K562 (cell line): ENCODE measurements around the gene DENND2A. TPM values are rescaled to one million over a fixed set of nuclear protein-coding genes. Genes with fewer than 3 reads are reported as not detected.

ENCODE experiments used
- CBX1 ChIP-seq: sonication (generic); IDR thresholded peaks from 2 replicates; pipeline ENCODE4 v1.6.1; 2016; ENCODE audit warnings: antibody characterized with exemption, low read depth, mild to moderate bottlenecking
- CREM ChIP-seq: IDR thresholded peaks from 2 replicates; pipeline ENCODE4 v1.6.1; 2014; ENCODE audit warnings: antibody characterized with exemption, low read depth
- EP300 ChIP-seq: IDR thresholded peaks from 2 replicates; pipeline ENCODE4 v1.6.1; 2012; ENCODE audit warnings: low read length, improper control_type of control experiment
- HDGF ChIP-seq: fragments of 450-650 bp; IDR thresholded peaks from 2 replicates; pipeline ENCODE4 v1.6.1; 2016
- JUN ChIP-seq, 2 experiments: sonication (generic) in 1 of 2; formaldehyde crosslinking in 1 of 2; IDR thresholded peaks; 2 replicates each; pipeline versions ENCODE4 v1.6.1 to v1.8.0; 2012 to 2022; ENCODE audit warnings: borderline replicate concordance in 2 of 2, mild to moderate bottlenecking in 2 of 2, improper control_type of control experiment in 1 of 2, low read depth in 1 of 2, low read length in 1 of 2, missing genetic modification reagents in 1 of 2
- KLF1 ChIP-seq: fragments of 450-650 bp; IDR thresholded peaks from 2 replicates; pipeline ENCODE4 v1.6.1; 2016; ENCODE audit warnings: missing genetic modification characterization, missing compliant biosample characterization
- NR2F6 ChIP-seq: fragments of 450-650 bp; formaldehyde crosslinking; IDR thresholded peaks from 2 replicates; pipeline ENCODE4 v1.4.0; 2020; ENCODE audit warnings: mild to moderate bottlenecking
- OTX1 ChIP-seq: fragments of 450-650 bp; formaldehyde crosslinking; IDR thresholded peaks from 2 replicates; pipeline ENCODE4 v1.4.0; 2022; ENCODE audit warnings: mild to moderate bottlenecking
- PTBP1 ChIP-seq: fragments of 200-400 bp; formaldehyde crosslinking; IDR thresholded peaks from 2 replicates; pipeline ENCODE4 v1.6.1; 2017; ENCODE audit warnings: low read depth, low read length
- SMARCE1 ChIP-seq: fragments of 450-650 bp; IDR thresholded peaks from 2 replicates; pipeline ENCODE4 v1.7.1; 2016; ENCODE audit warnings: mild to moderate bottlenecking
- SOX6 ChIP-seq: fragments of 450-650 bp; IDR thresholded peaks from 2 replicates; pipeline ENCODE4 v1.6.1; 2014; ENCODE audit warnings: mild to moderate bottlenecking
- ZNF384 ChIP-seq: IDR thresholded peaks from 2 replicates; pipeline ENCODE4 v1.6.1; 2012; ENCODE audit warnings: low read depth, low read length, improper control_type of control experiment
- polyA plus RNA-seq, 8 experiments: library from polyadenylated mRNA; depleted of rRNA in 4 of 8; stranded (reverse) in 5 of 8; unstranded in 3 of 8; fragments of >200 nt; fragmentation: Nextera tagmentation in 2 of 8; fragmentation: Illumina TruSeq in 1 of 8; extraction: Ambion mirVana in 2 of 8; extraction: Trizol in 1 of 8; gene quantifications; 2 replicates each; pipeline versions ENCODE4 v1.2.1 to v1.2.3, GENCODE V29; 2011 to 2014; ENCODE audit warnings: inconsistent platforms in 1 of 8, missing spikeins in 1 of 8
- total RNA-seq, 7 experiments: library from RNA; depleted of rRNA in 6 of 7; stranded (reverse); fragments of >200 nt in 6 of 7; fragmentation: Illumina TruSeq in 2 of 7; extraction: Trizol in 2 of 7; gene quantifications; 2 replicates each; pipeline versions ENCODE4 v1.2.1 to v1.2.3, GENCODE V29; 2011 to 2021; ENCODE audit warnings: low replicate concordance in 1 of 7
- TF ChIP-seq, protein P1 (sequence below), 2 experiments: fragments of 150-350 bp in 1 of 2; IDR thresholded peaks; 2 replicates each; pipeline ENCODE4 v1.6.1; 2012 to 2016; ENCODE audit warnings: low read depth in 2 of 2, low read length in 2 of 2, mild to moderate bottlenecking in 1 of 2, moderate library complexity in 1 of 2
- TF ChIP-seq, protein P2 (sequence below), 2 experiments: fragments of 250-450 bp in 1 of 2; fragments of 450-650 bp in 1 of 2; sonication (Bioruptor Pico) in 1 of 2; IDR thresholded peaks; 2 replicates each; pipeline versions ENCODE4 v1.6.1 to v1.8.0; 2016 to 2021; ENCODE audit warnings: mild to moderate bottlenecking in 2 of 2, moderate library complexity in 2 of 2, missing compliant biosample characterization in 1 of 2, missing genetic modification characterization in 1 of 2
- TF ChIP-seq, protein P3 (sequence below): fragments of 450-650 bp; IDR thresholded peaks from 2 replicates; pipeline ENCODE4 v1.6.1; 2016; ENCODE audit warnings: antibody characterized with exemption
- TF ChIP-seq, protein P4 (sequence below): sonication (generic); formaldehyde crosslinking; IDR thresholded peaks from 2 replicates; pipeline ENCODE4 v1.8.0; 2022; ENCODE audit warnings: mild to moderate bottlenecking, missing genetic modification reagents

Gene DENND2A
- total and polyA plus RNA-seq, 9 of the 15 experiments (the other 6 are each of a cell fraction or from before 2014, with no cell fraction given): not detected

DNA sequence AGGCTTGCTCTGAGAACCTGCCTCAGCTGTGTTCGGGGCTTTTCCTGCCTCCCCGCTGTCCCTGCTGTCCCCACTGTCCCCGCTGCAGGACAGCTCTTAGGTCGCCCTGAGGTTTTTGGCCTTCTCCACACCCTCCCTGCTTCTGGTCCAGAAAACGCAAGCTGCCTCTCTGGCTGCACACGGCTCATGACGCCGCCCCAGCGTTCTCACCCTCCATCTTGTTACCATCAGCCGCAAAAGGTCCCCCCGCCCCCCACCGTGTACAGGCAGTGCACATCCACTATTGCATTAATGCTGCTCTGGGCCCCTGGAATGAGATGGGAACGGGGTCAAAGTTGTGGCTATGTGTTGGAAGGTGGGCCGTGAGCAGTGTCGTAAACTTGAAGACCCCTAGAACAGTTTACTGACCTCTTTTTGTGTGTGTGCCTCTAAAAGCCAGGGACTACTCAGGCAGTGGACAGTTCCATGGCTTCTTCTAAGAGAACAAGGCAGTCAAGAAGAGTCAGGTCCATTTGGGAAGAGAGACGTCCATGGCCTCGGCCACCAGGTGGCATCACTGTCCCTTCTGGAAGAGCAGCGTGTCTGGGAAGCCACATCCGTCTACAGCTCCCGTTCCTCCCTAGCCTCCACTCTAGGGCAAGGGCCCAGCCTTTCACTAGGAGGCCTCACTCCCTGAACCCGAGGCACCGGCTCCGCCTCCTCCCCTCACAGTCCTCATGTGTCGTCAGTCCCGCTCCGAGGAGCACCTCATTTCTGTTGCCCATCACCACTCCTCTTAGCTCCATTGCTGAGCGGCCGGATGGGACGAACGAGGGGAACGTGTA lies 122.9 kb downstream of the DENND2A start (continued):
- TF ChIP-seq, protein P1, sequence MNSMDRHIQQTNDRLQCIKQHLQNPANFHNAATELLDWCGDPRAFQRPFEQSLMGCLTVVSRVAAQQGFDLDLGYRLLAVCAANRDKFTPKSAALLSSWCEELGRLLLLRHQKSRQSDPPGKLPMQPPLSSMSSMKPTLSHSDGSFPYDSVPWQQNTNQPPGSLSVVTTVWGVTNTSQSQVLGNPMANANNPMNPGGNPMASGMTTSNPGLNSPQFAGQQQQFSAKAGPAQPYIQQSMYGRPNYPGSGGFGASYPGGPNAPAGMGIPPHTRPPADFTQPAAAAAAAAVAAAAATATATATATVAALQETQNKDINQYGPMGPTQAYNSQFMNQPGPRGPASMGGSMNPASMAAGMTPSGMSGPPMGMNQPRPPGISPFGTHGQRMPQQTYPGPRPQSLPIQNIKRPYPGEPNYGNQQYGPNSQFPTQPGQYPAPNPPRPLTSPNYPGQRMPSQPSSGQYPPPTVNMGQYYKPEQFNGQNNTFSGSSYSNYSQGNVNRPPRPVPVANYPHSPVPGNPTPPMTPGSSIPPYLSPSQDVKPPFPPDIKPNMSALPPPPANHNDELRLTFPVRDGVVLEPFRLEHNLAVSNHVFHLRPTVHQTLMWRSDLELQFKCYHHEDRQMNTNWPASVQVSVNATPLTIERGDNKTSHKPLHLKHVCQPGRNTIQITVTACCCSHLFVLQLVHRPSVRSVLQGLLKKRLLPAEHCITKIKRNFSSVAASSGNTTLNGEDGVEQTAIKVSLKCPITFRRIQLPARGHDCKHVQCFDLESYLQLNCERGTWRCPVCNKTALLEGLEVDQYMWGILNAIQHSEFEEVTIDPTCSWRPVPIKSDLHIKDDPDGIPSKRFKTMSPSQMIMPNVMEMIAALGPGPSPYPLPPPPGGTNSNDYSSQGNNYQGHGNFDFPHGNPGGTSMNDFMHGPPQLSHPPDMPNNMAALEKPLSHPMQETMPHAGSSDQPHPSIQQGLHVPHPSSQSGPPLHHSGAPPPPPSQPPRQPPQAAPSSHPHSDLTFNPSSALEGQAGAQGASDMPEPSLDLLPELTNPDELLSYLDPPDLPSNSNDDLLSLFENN (IDR thresholded peaks at IDR 0.05; ENCODE audit: low read depth in 2 of 2, low read length in 2 of 2): peak in 1 of 2 experiments; percentile 55; a peak in 1 of 4 replicates
- TF ChIP-seq CBX1: no peak
- TF ChIP-seq, protein P2, sequence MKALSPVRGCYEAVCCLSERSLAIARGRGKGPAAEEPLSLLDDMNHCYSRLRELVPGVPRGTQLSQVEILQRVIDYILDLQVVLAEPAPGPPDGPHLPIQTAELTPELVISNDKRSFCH (CRISPR knock-in tag; IDR thresholded peaks at IDR 0.05): no peak
- TF ChIP-seq, protein P2 (tag; IDR thresholded peaks at IDR 0.05): 0 out of 2 replicates have a peak, but pooled peaks have one; percentile 67
- TF ChIP-seq EP300: peak; percentile 28; the same call in 1 of the 2 replicates
- TF ChIP-seq CREM: peak; percentile 55; the same call in 1 of the 2 replicates
- TF ChIP-seq JUN (IDR thresholded peaks at IDR 0.05; ENCODE audit: borderline replicate concordance, low read depth, low read length): no peak
- peak; percentile 8; the same call in 1 of the 2 replicates for TF ChIP-seq JUN (CRISPR knock-in tag; IDR thresholded peaks at IDR 0.05; ENCODE audit: borderline replicate concordance)
- TF ChIP-seq PTBP1: 0 out of 2 replicates have a peak, but pooled peaks have one; percentile 32
- TF ChIP-seq HDGF: peak; percentile 84
- TF ChIP-seq ZNF384: peak; percentile 47; the same call in 1 of the 2 replicates
- TF ChIP-seq KLF1 (tag): peak; percentile 28; the same call in 1 of the 2 replicates
- TF ChIP-seq SMARCE1: no peak
- TF ChIP-seq SOX6: 0 out of 2 replicates have a peak, but pooled peaks have one; percentile 24
- TF ChIP-seq, protein P3, sequence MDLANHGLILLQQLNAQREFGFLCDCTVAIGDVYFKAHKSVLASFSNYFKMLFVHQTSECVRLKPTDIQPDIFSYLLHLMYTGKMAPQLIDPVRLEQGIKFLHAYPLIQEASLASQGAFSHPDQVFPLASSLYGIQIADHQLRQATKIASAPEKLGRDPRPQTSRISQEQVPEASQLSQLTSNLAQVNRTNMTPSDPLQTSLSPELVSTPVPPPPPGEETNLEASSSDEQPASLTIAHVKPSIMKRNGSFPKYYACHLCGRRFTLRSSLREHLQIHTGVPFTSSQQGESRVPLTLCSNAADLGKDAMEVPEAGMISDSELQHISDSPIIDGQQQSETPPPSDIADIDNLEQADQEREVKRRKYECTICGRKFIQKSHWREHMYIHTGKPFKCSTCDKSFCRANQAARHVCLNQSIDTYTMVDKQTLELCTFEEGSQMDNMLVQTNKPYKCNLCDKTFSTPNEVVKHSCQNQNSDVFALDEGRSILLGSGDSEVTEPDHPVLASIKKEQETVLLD: 0 out of 2 replicates have a peak, but pooled peaks have one; percentile 26
- 0 out of 2 replicates have a peak, but pooled peaks have one; percentile 15 for TF ChIP-seq OTX1 (CRISPR knock-in tag)
- no peak for TF ChIP-seq NR2F6 (CRISPR knock-in tag)
- TF ChIP-seq, protein P4, sequence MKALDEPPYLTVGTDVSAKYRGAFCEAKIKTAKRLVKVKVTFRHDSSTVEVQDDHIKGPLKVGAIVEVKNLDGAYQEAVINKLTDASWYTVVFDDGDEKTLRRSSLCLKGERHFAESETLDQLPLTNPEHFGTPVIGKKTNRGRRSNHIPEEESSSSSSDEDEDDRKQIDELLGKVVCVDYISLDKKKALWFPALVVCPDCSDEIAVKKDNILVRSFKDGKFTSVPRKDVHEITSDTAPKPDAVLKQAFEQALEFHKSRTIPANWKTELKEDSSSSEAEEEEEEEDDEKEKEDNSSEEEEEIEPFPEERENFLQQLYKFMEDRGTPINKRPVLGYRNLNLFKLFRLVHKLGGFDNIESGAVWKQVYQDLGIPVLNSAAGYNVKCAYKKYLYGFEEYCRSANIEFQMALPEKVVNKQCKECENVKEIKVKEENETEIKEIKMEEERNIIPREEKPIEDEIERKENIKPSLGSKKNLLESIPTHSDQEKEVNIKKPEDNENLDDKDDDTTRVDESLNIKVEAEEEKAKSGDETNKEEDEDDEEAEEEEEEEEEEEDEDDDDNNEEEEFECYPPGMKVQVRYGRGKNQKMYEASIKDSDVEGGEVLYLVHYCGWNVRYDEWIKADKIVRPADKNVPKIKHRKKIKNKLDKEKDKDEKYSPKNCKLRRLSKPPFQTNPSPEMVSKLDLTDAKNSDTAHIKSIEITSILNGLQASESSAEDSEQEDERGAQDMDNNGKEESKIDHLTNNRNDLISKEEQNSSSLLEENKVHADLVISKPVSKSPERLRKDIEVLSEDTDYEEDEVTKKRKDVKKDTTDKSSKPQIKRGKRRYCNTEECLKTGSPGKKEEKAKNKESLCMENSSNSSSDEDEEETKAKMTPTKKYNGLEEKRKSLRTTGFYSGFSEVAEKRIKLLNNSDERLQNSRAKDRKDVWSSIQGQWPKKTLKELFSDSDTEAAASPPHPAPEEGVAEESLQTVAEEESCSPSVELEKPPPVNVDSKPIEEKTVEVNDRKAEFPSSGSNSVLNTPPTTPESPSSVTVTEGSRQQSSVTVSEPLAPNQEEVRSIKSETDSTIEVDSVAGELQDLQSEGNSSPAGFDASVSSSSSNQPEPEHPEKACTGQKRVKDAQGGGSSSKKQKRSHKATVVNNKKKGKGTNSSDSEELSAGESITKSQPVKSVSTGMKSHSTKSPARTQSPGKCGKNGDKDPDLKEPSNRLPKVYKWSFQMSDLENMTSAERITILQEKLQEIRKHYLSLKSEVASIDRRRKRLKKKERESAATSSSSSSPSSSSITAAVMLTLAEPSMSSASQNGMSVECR (CRISPR knock-in tag): peak; percentile 37; the same call in 1 of the 2 replicates
